HG03039 (cell line): Measurements from ENCODE around the gene ALK.

Experiments used
- ATAC-seq: cut with Tn5 transposase; IDR thresholded peaks from one replicate; pipeline ENCODE4 v1.9.1; 2021; ENCODE audit warnings: mild to moderate bottlenecking, moderate library complexity; ENCODE audit not compliant: unreplicated experiment

The ALK gene

DNA sequence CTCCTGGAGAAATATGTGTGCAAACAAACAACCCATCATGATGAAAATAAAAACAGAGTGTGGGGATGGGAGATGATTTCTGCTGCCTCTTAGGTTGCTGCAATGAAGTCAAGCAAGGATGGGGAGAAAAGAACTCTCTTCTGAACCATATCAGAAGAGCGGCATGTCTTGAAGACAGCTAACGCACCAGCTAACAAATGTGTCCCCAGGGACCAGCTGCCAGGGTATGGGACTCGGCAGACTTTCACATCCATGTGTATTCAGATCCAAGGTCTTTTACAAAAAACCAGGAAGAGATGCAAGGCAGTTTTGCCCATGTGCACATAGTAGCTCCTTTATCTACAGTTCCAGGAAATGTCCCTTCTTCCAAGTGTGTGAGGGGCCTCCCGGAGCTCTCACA lies 680.8 kb downstream of the ALK start:
- no peak for ATAC-seq

DNA sequence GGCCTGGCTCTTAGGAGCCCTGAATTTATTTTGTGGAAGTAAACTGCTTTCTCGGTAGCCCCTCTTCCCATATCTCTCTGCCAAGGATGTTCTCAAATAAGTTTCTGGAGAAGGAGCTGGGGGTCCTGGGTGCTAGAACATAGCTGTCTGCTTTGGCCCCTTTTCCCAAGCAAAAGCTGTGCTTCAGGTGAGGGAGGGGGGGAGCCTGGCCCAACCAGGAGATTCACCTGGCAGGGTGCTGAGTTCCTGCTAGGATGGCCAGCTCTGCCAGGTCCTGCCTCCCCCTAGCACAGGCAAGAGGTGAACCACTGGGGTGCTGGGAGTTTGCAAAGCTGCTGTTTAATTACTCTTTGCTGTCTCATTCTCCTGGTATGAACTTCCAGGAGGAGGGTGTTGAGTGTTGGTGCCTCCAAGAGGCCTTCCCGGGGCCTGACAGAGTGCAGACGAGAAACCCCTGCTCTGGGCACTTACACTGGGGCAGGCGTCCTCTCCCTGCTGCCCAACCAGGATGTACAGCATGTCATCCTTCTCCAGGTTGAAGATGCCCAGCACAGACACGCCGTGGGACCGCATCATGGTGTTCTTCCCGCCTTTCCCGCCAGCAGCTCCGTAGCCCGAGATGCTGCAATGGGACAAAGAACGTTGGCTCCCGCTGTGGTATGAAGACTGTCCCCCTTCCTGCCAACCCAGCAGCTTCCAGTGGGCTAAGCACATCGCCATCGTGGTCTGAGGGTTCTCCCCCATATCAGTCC lies 682.0 kb downstream of the ALK start:
- ATAC-seq = no peak

DNA sequence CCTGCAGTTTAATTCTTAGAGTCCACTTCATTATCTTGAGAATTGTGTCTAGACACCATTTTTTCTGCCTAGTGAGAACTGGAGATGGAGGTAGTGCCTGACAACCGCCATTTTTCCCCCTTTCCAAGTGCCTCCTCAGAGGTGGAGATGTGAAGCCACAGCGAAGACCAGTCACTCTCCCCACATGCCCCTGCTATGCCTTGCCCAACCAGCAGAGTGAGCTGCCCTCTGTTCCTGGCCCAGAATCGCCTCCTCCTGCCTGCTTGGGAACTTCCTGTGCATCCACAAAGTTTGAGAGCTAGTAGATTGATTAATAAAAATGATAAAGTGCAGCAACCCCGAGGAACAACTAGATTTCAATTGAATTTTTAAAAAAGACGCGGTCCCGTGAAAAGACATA lies 682.9 kb downstream of the ALK start:
- ATAC-seq = no peak

DNA sequence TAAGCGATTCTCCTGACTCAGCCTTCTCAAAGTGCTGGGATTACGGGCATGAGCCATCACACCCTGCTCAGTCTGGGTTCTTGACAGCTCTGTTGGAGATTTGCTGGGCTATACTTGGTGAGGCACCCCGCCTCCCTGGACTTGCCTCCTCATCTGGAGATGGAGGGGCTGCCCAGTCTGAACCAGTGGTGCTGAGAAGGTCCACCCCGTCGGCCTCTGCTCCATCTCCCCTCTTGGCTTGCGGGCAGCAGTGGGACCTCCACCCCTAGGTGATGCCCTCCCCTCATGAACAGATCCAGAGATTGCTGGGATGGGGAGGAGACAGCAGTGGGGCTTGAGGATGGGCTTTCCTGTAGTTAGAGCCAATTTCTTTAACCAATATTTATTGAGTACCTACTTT lies 685.3 kb downstream of the ALK start:
- no peak for ATAC-seq

GRCh38 chr2:29235411-29235810 lies 686.0 kb downstream of the ALK start:
- no peak for ATAC-seq

DNA sequence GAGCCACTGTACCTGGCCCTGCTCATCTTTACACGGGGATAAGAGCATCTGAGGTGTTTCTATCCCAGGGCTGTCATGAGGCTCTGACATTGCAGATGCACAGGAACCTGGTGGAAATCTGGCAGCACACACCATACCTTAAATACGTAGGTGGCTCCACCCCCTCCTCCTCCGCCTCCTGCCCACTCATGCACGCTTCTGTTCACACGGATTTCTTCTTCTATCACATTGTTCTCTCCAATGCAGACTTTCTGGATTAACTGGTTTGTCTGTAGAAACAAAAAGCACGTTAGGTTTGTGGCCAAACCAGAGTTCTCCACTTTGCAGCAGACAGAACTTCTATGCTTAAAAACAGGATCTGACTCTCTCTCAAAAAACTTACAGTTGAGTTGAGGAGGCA lies 688.0 kb downstream of the ALK start:
- no peak for ATAC-seq

DNA sequence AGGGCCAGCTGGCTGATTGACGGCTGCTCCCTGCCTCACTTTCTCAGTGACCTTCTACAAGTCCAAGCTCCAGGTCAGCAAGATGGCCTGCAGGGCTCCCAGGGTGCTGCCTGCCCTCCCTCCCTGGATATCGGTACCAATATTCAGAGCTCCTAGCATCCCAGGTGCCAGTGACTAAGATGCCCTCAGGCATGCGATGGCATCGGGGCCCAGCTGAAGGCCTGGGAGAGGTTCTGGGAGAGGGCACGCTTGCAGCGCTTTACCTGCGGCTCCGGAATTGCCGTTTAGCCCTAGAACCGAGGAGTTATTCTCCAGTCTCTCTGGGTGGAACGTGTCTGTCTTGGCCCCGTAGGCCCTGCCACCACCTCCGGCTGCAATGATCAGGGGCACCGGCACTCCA lies 689.3 kb downstream of the ALK start:
- no peak for ATAC-seq

DNA sequence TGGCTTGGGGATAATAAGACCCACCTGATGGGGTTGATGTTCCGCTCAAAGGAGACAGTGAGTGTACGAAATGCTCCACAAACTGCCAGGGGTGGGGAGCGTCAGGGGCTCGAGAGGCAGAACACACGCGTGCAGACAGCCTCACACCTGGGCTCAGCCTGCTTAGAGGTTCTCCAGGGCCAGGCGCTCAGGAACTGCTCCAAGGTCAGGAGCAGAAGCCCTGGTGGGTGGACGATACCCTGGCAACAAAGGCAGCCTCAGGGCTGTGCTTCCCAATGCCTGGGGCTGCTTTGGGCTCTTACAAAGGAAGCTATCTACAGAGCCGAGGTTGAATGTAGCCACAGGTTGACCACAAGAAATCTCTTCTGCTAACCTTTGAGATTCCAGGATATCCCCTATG lies 691.7 kb downstream of the ALK start:
- no peak for ATAC-seq

- no peak for ATAC-seq
These were observed 692.4 kb downstream of the ALK start for GRCh38 chr2:29228947-29229346.

DNA sequence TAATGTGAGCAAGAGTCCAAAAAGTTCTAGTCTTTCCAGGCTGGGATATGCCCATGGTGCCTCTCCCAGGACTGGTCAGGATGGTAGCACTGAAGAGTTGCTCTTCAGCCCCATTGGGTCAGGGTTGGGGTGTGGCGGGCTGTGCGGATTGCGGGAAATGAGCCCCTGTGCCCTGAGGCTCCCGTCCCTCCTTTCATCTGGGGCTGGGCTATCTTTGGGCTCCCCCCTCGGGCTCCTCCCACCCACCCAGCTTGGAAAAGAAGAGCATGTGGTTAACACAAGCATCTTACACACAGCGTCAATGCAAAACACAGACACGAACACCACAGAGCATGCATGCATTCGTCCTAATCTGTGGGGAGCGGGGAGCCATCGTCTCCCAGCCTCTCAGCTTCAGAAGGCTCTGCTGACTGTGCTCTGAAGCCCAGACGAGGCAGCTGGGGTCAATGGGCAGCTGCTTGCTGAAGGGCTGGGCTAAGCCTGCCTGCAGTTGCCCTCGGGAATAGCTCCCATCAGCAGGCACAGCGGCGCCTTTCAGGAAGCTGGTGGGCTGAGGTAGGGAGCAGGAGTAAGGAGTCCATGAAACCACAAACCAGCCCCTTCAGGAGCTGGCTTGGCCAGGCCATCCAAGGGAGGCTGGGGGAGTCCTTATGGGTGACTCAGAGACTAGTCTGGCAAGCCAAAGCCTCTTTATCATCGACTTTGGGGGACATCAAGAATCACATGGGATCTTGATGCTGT lies 693.3 kb downstream of the ALK start:
- no peak for ATAC-seq

GRCh38 chr2:29226808-29227207 lies 694.6 kb downstream of the ALK start:
- ATAC-seq = no peak

GRCh38 chr2:29226375-29226774 lies 695.0 kb downstream of the ALK start:
- no peak for ATAC-seq

DNA sequence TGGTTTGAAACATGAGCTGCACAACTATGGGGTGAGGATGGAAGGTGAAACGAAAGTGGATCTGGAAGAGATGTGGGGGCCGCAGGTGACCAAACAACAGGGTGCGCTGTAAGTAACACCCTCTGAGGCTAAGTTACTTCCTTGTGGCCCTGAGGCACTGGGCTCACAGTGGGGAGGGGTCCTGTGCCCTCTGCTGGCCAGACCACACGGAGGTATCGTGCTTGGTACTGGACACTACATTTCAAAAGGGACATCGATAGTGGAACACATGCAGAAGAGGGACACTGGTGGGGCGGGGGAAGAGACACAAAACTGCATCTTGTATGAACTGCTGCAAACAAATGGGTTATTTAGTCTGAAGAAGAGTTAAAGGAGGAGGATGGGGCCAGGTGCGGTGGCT lies 695.6 kb downstream of the ALK start:
- ATAC-seq = no peak

- ATAC-seq = no peak
These were observed 696.5 kb downstream of the ALK start for GRCh38 chr2:29224693-29225551.

GRCh38 chr2:29223851-29224692 lies 697.3 kb downstream of the ALK start:
- no peak for ATAC-seq

GRCh38 chr2:29223257-29223656 lies 698.1 kb downstream of the ALK start:
- no peak for ATAC-seq

GRCh38 chr2:29222381-29223179 lies 698.8 kb downstream of the ALK start:
- no peak for ATAC-seq

GRCh38 chr2:29220506-29221270 lies 700.7 kb downstream of the ALK start:
- ATAC-seq = no peak

- ATAC-seq = no peak
These were observed 702.0 kb downstream of the ALK start for GRCh38 chr2:29219374-29219773.
